Measurements from ENCODE around the gene UQCRH.
"Not testable (repeated sequence)": the region's sequence is repeated elsewhere in the genome, so short reads cannot be mapped to it uniquely, and the experiment has no call there.

Gene UQCRH

DNA sequence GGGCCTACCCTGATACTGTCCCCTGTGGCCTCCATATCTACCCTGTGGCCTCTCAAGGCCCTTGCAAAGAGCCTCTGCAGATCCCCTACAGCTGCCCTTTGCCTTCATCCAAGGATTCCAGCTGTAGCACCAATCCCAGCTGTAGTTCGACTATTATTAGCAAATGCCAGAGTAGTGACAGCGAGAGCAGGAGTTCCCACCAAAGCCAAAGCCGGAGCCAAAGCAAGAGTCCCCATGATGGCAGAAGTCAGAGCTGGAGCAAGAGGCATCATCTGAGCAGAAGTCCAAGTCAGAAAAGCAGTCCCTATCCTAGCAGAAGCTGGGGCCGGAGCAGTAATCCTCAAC is 39.8 kb downstream of the UQCRH start:
- TF ChIP-seq, protein P1, sequence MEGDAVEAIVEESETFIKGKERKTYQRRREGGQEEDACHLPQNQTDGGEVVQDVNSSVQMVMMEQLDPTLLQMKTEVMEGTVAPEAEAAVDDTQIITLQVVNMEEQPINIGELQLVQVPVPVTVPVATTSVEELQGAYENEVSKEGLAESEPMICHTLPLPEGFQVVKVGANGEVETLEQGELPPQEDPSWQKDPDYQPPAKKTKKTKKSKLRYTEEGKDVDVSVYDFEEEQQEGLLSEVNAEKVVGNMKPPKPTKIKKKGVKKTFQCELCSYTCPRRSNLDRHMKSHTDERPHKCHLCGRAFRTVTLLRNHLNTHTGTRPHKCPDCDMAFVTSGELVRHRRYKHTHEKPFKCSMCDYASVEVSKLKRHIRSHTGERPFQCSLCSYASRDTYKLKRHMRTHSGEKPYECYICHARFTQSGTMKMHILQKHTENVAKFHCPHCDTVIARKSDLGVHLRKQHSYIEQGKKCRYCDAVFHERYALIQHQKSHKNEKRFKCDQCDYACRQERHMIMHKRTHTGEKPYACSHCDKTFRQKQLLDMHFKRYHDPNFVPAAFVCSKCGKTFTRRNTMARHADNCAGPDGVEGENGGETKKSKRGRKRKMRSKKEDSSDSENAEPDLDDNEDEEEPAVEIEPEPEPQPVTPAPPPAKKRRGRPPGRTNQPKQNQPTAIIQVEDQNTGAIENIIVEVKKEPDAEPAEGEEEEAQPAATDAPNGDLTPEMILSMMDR (IDR thresholded peaks at IDR 0.05; ENCODE audit: extremely low read depth, missing control alignments), result no peak
- DNase-seq (ENCODE audit: low spot score), result no peak

DNA sequence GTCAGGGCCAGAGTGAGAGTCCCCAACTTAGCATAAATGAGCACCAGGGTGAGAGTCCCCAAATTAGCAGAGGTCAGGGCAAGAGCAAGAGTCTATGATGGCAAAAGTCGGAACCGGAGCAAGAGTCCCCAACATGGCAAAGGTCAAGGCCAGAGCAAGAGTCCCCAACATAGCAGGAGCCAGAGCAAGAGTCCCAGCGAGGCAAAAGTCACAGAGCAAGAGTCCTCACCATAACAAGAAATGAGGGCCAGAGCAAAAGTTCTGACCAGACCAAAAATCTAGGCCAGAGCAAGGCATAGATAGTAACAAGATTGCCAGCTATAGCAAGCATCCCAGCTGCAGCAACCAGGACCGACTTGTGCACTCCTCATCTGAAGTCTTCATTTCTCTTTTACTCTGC is 40.2 kb downstream of the UQCRH start:
- DNase-seq (ENCODE audit: low spot score), result no peak
- TF ChIP-seq, protein P1 (IDR thresholded peaks at IDR 0.05; ENCODE audit: extremely low read depth, missing control alignments), result no peak

DNA sequence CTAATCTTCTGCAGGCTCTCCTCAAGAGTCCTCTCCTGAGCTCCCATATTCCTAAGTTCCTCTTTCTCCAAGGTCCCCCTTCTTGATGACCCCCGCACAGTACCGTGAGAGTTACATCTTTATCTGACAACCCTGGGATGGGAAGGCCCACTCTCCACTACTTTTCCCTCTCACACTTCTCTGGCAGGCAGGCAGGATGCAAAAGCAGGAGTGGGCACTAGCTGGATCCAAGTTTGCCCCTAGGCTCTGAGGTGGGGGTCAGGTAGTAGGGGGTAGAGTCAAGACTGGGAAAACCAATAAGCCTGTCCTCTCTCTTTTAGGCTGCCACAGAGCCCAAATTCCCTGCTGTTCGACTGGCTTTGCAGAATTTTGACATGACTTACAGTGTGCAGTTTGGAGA is 41.0 kb downstream of the UQCRH start:
- no peak for DNase-seq (ENCODE audit: low spot score)
- TF ChIP-seq, protein P1 (IDR thresholded peaks at IDR 0.05; ENCODE audit: extremely low read depth, missing control alignments), result no peak

DNA sequence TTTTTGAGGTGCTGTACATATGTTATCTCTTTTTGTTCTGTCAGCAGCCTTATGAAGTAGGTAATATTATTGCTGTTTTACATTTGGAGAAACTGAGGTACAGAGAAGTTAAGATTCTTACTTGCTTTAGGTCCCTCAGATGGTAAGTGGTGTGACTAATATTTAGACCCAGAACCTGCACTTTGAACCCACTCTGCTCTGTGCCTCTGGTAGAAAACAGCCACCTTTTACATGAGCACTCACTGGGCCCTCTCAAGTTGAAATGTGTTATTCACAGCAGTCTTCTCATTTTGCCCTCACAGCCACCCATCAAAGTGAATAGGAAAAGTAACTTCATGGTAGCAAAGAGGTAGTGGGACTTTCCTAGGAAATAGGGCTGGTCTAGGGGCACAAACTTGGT is 41.8 kb downstream of the UQCRH start:
- no peak for DNase-seq (ENCODE audit: low spot score)
- TF ChIP-seq, protein P1 (IDR thresholded peaks at IDR 0.05; ENCODE audit: extremely low read depth, missing control alignments), result no peak

DNA sequence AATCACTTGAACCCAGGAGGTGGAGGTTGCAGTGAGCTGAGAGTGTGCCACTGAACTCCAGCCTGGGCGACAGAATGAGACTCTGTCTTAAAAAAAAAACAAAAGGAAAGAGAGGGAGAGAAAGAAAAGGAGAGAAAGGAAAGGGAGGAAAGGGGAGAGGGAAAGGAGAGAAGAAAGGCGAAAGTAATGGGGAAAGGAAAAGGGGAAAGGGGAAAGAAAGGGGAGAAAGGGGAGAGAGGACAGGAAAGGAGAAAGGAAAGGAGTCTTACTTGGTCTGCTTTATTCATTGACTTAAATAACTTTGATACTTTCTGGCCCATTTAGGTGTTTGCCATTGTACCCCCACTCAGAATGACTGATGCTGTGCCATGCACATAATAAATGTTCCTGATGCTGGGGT is 48.9 kb downstream of the UQCRH start:
- DNase-seq (ENCODE audit: low spot score), result no peak
- TF ChIP-seq, protein P1 (IDR thresholded peaks at IDR 0.05; ENCODE audit: extremely low read depth, missing control alignments), result no peak

DNA sequence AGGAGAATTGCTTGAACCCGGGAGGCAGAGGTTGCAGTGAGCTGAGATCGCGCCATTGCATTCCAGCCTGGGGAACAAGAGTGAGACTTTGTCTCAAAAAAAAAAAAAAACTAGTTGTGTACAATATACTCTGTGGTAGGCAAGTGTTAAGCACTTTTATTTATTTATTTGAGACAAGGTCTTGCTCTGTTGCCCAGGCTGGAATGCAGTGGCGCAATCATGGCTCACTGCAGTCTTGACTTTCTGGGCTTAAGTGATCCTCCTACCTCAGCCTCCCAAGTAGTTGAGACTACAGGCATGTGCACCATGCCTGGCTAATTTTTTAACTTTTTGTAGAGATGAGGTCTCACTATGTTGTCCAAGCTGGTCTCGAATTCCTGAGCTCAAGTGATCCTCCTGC is 52.4 kb downstream of the UQCRH start:
- not testable (repeated sequence) for DNase-seq (ENCODE audit: low spot score)

DNA sequence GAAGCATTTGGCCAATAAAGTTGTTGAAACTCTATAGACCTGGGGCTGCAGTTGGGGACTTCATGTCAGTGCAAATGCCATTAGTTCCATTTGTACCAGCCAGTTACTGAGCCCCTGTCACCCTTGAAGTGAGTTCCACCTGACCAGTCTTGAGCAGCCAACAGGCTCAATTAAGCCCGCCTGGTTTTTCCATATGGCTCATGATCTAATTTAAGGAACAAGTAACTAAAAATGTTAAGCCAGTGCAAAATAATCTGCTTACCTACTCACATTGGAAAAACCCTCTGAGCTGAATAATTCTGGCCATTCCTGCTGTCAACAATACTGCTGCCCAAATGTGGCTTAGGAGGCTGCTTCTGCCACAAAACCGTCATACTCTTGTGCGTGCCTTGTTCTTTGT is 58.7 kb downstream of the UQCRH start:
- TF ChIP-seq, protein P1 (IDR thresholded peaks at IDR 0.05; ENCODE audit: extremely low read depth, missing control alignments), result no peak
- DNase-seq (ENCODE audit: low spot score), result no peak

DNA sequence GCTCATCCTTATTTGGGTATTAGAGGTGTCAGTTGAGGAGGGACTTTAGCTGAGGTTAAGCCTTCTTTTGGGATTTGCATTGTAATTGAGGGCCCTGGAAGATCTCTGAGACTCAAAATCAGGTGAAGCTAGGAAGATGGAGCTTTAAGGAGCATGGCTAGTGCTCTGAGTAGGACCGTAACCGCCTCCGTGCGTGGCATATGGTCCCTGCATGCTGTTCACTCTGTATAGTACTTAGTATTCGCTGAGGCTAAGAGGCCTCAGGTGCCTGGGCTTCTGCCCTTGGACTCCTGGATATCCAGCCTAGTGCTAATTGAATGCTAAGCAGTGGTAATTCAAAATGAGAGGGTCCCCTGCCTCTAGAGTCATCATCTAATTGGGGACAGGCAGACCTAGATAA is 59.6 kb downstream of the UQCRH start:
- TF ChIP-seq, protein P1 (IDR thresholded peaks at IDR 0.05; ENCODE audit: extremely low read depth, missing control alignments), result no peak
- no peak for DNase-seq (ENCODE audit: low spot score)

Data from GM20000 (cell line).